GM18870 (cell line): ENCODE measurements around the gene CAPN8.

Experiments used
- ATAC-seq: cut with Tn5 transposase; IDR thresholded peaks from one replicate; pipeline ENCODE4 v1.9.1; 2021; ENCODE audit warnings: moderate library complexity; ENCODE audit not compliant: unreplicated experiment

CAPN8 gene

GRCh38 chr1:223492044-223492443, 173.5 kb downstream of the CAPN8 start:
- ATAC-seq, result no peak
